Measurements from ENCODE around the gene HHAT. TPM values are rescaled to one million over a fixed set of nuclear protein-coding genes. Genes with fewer than 3 reads are reported as not detected.

HHAT gene
- total RNA-seq, 1 donor from 2014 or later: 6.0 TPM

DNA sequence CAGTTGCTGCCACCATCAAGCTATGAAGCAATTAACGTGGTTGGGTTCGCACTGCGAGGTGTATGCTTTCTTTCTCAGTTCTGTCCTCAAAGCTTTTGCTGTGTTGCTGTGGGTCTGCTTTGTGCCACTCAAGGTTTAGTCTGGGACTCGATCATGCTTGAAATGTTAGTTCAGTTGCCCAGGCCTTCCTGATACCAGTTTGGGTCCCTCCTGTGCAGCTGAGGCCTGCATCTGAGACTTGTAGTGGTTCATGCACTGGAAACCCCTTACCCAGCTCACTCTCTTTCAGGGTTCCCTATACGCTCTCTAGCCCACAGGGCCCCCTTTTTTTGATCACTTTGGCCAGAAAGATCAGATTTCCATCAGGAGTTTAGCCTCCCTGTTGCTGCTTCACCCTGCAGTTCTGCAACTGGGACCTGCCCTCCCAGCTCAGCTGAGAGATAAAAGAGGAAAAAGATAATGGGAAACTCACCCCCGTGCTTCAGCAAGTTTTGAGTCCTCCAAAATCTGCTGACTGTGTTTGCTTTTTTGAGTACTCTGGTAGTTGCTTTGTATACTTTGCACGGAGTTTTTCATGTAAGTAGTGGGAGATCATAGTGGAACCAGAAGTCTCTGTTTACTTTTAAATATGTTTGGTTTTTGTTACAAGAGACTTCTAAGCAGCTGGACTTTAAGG lies 317.0 kb downstream of the HHAT start:
- Mint-ChIP-seq H3K36me3 (ENCODE audit: unreplicated experiment) (no peaks in the 10 kb centered on the region), H3K4me1 (ENCODE audit: unreplicated experiment) (peaks cover 16% of the 10 kb centered on the region), H3K27ac (ENCODE audit: unreplicated experiment) (peak overlapping the region; percentile 9), H3K9me3 (ENCODE audit: unreplicated experiment) (no peaks in the 10 kb centered on the region), H3K27me3 (ENCODE audit: unreplicated experiment) (no peaks in the 10 kb centered on the region), H3K4me3 (ENCODE audit: unreplicated experiment) (no peak overlapping the region)
- DNase-seq (ENCODE audit: extremely low spot score, unreplicated experiment): no peak
- TF ChIP-seq, protein P1, sequence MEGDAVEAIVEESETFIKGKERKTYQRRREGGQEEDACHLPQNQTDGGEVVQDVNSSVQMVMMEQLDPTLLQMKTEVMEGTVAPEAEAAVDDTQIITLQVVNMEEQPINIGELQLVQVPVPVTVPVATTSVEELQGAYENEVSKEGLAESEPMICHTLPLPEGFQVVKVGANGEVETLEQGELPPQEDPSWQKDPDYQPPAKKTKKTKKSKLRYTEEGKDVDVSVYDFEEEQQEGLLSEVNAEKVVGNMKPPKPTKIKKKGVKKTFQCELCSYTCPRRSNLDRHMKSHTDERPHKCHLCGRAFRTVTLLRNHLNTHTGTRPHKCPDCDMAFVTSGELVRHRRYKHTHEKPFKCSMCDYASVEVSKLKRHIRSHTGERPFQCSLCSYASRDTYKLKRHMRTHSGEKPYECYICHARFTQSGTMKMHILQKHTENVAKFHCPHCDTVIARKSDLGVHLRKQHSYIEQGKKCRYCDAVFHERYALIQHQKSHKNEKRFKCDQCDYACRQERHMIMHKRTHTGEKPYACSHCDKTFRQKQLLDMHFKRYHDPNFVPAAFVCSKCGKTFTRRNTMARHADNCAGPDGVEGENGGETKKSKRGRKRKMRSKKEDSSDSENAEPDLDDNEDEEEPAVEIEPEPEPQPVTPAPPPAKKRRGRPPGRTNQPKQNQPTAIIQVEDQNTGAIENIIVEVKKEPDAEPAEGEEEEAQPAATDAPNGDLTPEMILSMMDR (IDR thresholded peaks at IDR 0.05): no peak

DNA sequence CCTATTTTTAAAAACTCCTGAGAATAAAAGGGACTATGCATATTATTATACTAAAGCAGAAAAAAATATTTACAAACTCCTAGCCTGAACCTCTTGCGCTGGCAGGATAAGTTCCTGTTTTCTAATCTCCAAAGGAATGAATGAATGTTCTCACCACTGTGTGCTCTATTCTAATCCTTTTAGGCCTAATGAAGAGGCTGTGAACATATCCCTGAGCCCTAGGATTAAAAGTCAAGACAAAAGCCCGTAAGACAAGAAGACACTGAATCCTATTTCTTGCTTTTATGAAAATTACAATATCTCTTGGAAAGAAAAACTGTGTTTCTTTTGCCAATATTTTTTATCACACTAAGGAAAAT lies 317.5 kb downstream of the HHAT start:
- Mint-ChIP-seq H3K27ac (ENCODE audit: unreplicated experiment) (no peak overlapping the region), H3K36me3 (ENCODE audit: unreplicated experiment) (no peaks in the 10 kb centered on the region), H3K9me3 (ENCODE audit: unreplicated experiment) (no peaks in the 10 kb centered on the region), H3K4me3 (ENCODE audit: unreplicated experiment) (no peak overlapping the region), H3K27me3 (ENCODE audit: unreplicated experiment) (no peaks in the 10 kb centered on the region), H3K4me1 (ENCODE audit: unreplicated experiment) (peaks cover 16% of the 10 kb centered on the region)
- TF ChIP-seq, protein P1 (IDR thresholded peaks at IDR 0.05): no peak
- DNase-seq (ENCODE audit: extremely low spot score, unreplicated experiment): no peak

DNA sequence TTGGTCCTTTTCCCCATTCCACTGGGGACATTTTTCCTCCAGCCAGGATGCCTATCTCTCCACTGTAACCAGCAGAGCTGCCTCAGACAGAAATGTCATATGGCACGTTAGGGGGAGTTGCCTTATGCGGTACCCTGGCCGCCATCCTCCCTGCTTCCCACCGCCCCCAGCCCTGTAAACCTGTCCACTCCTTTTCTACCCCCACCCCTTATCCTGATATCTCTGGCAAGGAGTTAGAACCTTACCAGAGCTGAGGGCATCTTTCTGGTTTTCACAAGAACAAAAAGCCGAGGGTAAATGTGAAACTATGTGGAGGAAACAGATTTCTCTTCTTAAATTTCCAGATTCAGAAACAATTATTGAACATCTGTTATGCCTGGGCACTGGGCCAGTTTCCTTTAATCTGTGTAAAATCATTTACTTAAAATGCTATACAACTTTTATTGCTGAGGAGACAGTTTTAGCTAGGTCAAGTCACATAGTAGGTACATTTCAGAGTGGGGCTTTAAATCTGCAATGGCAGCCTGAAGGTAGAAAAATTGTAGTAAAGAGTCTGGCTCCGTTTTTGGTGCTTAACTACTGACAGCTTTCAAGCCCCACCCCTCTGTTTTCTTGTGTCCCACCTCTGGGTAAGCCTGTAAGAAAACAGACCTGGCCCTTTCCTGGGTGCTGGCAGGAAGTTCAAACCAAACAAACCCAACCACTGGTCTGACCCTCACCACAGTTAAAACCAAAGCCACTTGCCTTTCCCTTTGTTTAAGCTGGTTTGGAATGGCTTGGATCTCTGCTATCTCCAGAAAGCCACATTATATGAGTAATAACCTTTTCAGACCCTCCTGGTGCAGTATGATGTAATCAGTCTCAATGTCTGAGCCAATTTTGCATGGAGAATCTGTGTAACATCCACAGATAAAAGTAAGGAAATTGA lies 319.0 kb downstream of the HHAT start:
- DNase-seq (ENCODE audit: extremely low spot score, unreplicated experiment): no peak
- TF ChIP-seq, protein P1 (IDR thresholded peaks at IDR 0.05): no peak
- no peaks in the 10 kb centered on the region for H3K9me3 Mint-ChIP-seq (ENCODE audit: unreplicated experiment)
- no peaks in the 10 kb centered on the region for H3K27me3 Mint-ChIP-seq (ENCODE audit: unreplicated experiment)
- H3K4me1 Mint-ChIP-seq (ENCODE audit: unreplicated experiment): peaks cover 16% of the 10 kb centered on the region
- no peak overlapping the region for H3K4me3 Mint-ChIP-seq (ENCODE audit: unreplicated experiment)
- H3K27ac Mint-ChIP-seq (ENCODE audit: unreplicated experiment): no peak overlapping the region
- H3K36me3 Mint-ChIP-seq (ENCODE audit: unreplicated experiment): no peaks in the 10 kb centered on the region

DNA sequence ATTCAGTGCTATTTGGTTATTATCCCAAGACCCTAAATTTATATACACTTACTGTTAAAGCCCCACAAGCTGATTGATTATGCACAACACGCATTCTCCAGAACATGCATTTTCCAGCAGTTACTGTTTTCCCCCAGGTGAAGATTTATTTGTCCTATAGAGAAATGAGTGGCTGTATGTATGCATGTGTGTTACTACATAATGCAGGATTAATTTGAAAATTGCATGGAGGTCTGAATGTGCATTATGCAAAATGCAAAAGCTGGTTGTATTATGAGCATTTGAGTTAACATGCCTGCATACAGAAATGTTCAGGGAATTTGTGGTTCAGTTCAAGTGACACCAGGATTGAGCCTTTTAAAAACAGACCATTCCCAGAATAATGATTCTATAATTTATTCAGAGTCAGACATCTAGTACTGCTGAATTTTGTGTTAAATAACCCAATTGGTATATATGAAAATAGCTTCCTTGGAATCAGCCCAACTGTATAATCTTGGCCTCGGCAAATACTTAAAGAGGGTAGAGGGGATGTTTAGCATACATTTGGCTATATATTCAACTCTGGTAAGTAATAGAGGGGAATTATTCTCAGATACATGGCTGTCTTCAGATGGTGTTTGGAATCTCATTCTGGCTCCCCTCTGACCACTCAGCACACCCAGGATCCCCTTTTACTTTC lies 320.0 kb downstream of the HHAT start:
- Mint-ChIP-seq H3K4me3 (ENCODE audit: unreplicated experiment) (no peak overlapping the region), H3K27ac (ENCODE audit: unreplicated experiment) (no peak overlapping the region), H3K9me3 (ENCODE audit: unreplicated experiment) (no peaks in the 10 kb centered on the region), H3K36me3 (ENCODE audit: unreplicated experiment) (no peaks in the 10 kb centered on the region), H3K27me3 (ENCODE audit: unreplicated experiment) (no peaks in the 10 kb centered on the region), H3K4me1 (ENCODE audit: unreplicated experiment) (peaks cover 16% of the 10 kb centered on the region)
- TF ChIP-seq, protein P1 (IDR thresholded peaks at IDR 0.05): no peak
- DNase-seq (ENCODE audit: extremely low spot score, unreplicated experiment): no peak

DNA sequence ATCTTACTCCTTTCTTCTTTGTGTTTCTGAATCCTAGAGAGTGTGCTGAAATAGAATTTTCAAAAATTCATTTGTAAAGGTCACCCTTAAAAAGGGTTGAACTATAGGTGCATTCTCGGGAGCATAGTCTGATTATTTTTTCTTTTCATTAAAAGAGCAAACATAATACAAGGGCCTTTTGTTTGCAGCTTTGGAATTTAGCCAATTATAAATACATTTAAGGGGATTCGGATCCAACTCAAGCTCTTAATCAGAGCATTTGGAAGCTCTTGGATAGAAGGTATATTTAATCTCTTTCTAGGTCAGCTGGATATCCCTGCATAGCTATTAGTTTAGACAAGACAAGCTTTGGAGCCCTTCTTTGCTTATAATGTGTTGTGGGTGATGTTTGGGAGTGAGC lies 321.7 kb downstream of the HHAT start:
- Mint-ChIP-seq H3K9me3 (ENCODE audit: unreplicated experiment) (no peaks in the 10 kb centered on the region), H3K27me3 (ENCODE audit: unreplicated experiment) (no peaks in the 10 kb centered on the region), H3K4me3 (ENCODE audit: unreplicated experiment) (no peak overlapping the region), H3K4me1 (ENCODE audit: unreplicated experiment) (peaks cover 16% of the 10 kb centered on the region), H3K27ac (ENCODE audit: unreplicated experiment) (no peak overlapping the region), H3K36me3 (ENCODE audit: unreplicated experiment) (no peaks in the 10 kb centered on the region)
- TF ChIP-seq, protein P1 (IDR thresholded peaks at IDR 0.05): no peak
- no peak for DNase-seq (ENCODE audit: extremely low spot score, unreplicated experiment)

Measured in osteocyte (in vitro differentiated cells).